T-cell (primary cell): ENCODE results near the gene HCAR1. TPM values are rescaled to one million over a fixed set of nuclear protein-coding genes. Genes with fewer than 3 reads are reported as not detected.
"Not testable (repeated sequence)": the region's sequence is repeated elsewhere in the genome, so short reads cannot be mapped to it uniquely, and the experiment has no call there.

ENCODE experiments used
- ATAC-seq, 4 experiments: fragments of 200-7000 bp in 3 of 4; fragments of 150-1000 bp in 1 of 4; cut with Tn5 transposase; replicated peaks in 1 of 4; 1 replicate in 3 of 4; 2 replicates in 1 of 4; pipeline ENCODE4 v1.10.0; 2021; ENCODE audit warnings: moderate library complexity in 3 of 4, mild to moderate bottlenecking in 2 of 4, moderate number of reproducible peaks in 1 of 4
- CTCF ChIA-PET, 2 donors: fragments of 300-600 bp; sonication (Branson Sonifier 250); formaldehyde crosslinking; loops; one replicate each; lab custom pipeline; 2022; ENCODE audit warnings: antibody characterized with exemption in 2 of 2; lab: Charles Lee
- POLR2A ChIA-PET, 2 donors: fragments of 300-600 bp; sonication (Branson Sonifier 250); formaldehyde crosslinking; loops; one replicate each; lab custom pipeline; 2022; ENCODE audit warnings: antibody characterized with exemption in 2 of 2; lab: Charles Lee
- DNase-seq, 35 experiments: peaks; one replicate each; pipeline versions ENCODE4 v3.0.0 to v3.0.0-alpha.2; 2013 to 2023
- H3K27ac ChIP-seq: one replicate; pipeline ENCODE4 v1.5.1; 2013; ENCODE audit warnings: low read length
- H3K27me3 ChIP-seq, 2 experiments: replicated peaks in 1 of 2; 1 replicate in 1 of 2; 2 replicates in 1 of 2; pipeline versions ENCODE4 v1.6.1 to v1.7.0; 2013; ENCODE audit warnings: low read length in 1 of 2, mixed read lengths in 1 of 2; ENCODE audit not compliant: control insufficient read depth in 2 of 2, insufficient read depth in 2 of 2; ENCODE audit errors: extremely low read depth in 1 of 2
- H3K36me3 ChIP-seq, 2 donors: 1 replicate in 1 of 2; 2 replicates in 1 of 2; pipeline versions ENCODE4 v1.6.1 to v1.7.0; 2013; ENCODE audit warnings: low read length in 1 of 2; ENCODE audit not compliant: control insufficient read depth in 2 of 2, insufficient read depth in 1 of 2; ENCODE audit errors: extremely low read depth in 1 of 2
- H3K4me1 ChIP-seq, 2 experiments: 1 replicate in 1 of 2; 2 replicates in 1 of 2; pipeline versions ENCODE4 v1.6.1 to v1.7.0; 2013; ENCODE audit warnings: low read length in 2 of 2, mixed read lengths in 1 of 2; ENCODE audit not compliant: insufficient read depth in 2 of 2, control insufficient read depth in 1 of 2; ENCODE audit errors: extremely low read depth in 1 of 2
- H3K4me3 ChIP-seq, 2 donors: 1 replicate in 1 of 2; 2 replicates in 1 of 2; pipeline versions ENCODE4 v1.5.1 to v1.7.0; 2013; ENCODE audit warnings: mild to moderate bottlenecking in 2 of 2, low read length in 1 of 2, moderate library complexity in 1 of 2; ENCODE audit not compliant: control insufficient read depth in 1 of 2; ENCODE audit errors: extremely low read depth in 1 of 2
- H3K9me3 ChIP-seq: 2 replicates; pipeline ENCODE4 v1.7.0; 2013
- H3K27ac Mint-ChIP-seq, 2 donors: one replicate each; pipeline ENCODE4 v1.8.0; 2020 to 2021; ENCODE audit warnings: mild to moderate bottlenecking in 2 of 2, mixed read lengths in 2 of 2
- H3K27me3 Mint-ChIP-seq, 2 donors: one replicate each; pipeline ENCODE4 v1.8.0; 2021 to 2022; ENCODE audit warnings: mixed read lengths in 2 of 2
- H3K36me3 Mint-ChIP-seq: one replicate; pipeline ENCODE4 v1.8.0; 2021; ENCODE audit warnings: mixed read lengths
- H3K4me1 Mint-ChIP-seq, 3 donors: one replicate each; pipeline ENCODE4 v1.8.0; 2020 to 2022; ENCODE audit warnings: mixed read lengths in 3 of 3, mild to moderate bottlenecking in 1 of 3
- H3K4me3 Mint-ChIP-seq, 3 donors: one replicate each; pipeline ENCODE4 v1.8.0; 2020 to 2022; ENCODE audit warnings: mild to moderate bottlenecking in 3 of 3, mixed read lengths in 3 of 3, moderate library complexity in 3 of 3
- H3K9me3 Mint-ChIP-seq, 3 donors: one replicate each; pipeline ENCODE4 v1.8.0; 2020 to 2022; ENCODE audit warnings: mixed read lengths in 3 of 3
- WGBS: methylation state at CpG from one replicate; pipeline ENCODE4 v1.1.5; 2013; ENCODE audit warnings: missing lambda C conversion rate; ENCODE audit not compliant: insufficient coverage; 5-methylcytosine and 5-hydroxymethylcytosine counted together
- total RNA-seq, 35 experiments: library from RNA in 6 of 35; stranded (reverse) in 6 of 35; fragments of 120-200 nt in 1 of 35; gene quantifications; one replicate each; pipeline versions ENCODE4 v1.2.1 to v1.2.4 and lab custom pipeline; 2013 to 2026

Gene HCAR1
- total RNA-seq, 5 donors from 2014 or later (not counting 1 experiment from before 2014, with no cell fraction given), result 0.06 to 0.19 TPM; not detected in 3

DNA sequence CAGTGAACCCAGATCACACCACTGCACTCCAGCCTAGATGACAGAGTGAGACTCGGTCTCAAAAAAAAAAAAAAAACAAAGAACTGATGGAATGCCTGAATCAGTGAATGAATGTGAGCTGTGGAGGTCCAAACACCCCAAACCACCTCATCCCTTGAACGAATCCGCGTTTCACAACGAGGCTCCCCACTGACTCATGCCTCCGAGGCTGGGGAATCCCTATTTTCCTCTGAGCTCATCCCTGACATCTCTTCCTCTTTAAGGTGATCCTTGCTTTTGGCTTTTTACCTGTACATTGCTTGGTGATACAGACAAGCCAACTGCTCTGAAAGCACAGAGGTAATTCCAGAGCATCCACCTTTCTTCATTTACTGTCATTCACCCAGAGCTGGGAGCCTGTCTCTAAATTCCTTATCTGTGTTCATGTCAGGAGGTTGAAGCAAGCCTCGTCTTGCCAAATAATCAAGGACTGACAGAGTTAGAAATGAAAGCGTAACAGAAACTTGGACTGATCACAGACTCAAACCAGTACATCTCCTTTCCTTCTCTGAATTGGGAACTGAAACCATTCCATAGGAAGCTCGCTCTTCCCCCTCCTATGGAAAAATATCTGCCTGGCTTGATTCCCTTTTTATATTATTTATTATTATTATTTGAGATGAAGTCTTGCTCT, 30.5 kb downstream of the HCAR1 start:
- POLR2A ChIA-PET, ATAC-seq, H3K4me1 ChIP-seq, H3K36me3 Mint-ChIP-seq, H3K4me3 ChIP-seq, H3K27ac Mint-ChIP-seq, H3K27me3 ChIP-seq, H3K9me3 Mint-ChIP-seq, DNase-seq, H3K36me3 ChIP-seq, H3K27me3 Mint-ChIP-seq, CTCF ChIA-PET, H3K4me1 Mint-ChIP-seq, H3K27ac ChIP-seq, H3K4me3 Mint-ChIP-seq, H3K9me3 ChIP-seq: not testable (repeated sequence)
- WGBS, result no CpG with 5 or more reads among the region's 9 CpGs

DNA sequence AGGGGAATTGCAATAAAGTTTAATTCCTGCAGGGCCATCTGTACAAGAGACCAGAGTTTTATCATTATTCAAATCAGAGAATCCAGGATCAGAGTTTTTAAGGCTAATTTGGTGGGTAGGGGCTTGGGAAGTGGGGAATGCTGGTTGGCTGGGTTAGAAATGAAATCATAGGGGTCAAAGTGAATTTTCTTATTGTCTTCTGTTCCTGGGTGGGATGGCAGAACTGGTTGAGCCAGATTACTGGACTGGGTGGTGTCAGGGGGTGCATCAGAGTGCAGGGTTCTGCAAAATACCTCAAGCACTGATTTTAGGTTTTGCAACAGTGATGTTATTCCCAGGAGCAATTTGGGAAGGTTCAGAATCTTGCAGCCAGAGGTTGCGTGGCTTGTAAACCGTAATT, 33.7 kb downstream of the HCAR1 start:
- not testable (repeated sequence) for H3K27me3 ChIP-seq

DNA sequence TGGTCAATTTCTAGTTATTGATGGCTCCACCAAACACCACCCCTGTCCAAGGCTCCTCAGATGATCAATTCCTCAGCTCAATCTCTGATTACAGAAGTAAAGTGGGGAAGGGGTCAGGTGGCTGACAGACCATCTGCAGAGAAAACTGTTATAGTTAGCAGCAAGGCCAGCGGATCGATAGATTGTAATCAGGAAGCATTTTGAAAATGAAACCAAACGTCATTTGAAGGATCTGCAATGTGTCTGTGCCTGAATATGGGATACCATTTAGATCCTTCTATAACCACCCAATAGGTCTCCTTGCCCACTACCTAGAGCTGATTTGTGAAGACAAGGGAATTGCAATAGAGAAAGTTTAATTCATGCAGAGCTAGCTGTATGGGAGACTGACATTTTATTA, 39.1 kb downstream of the HCAR1 start:
- H3K36me3 Mint-ChIP-seq, result no peaks in the 10 kb centered on the region
- Histone ChIP-seq H3K4me3 (no peak overlapping the region), H3K9me3 (no peaks in the 10 kb centered on the region), H3K27ac (no peak overlapping the region), H3K36me3 (no peaks in the 10 kb centered on the region), H3K4me1 (no peaks in the 10 kb centered on the region), H3K27me3 (no peaks in the 10 kb centered on the region)
- ATAC-seq, result no peak
- no peak for DNase-seq
- POLR2A ChIA-PET, result no interaction called here
- H3K9me3 Mint-ChIP-seq, result no peaks in the 10 kb centered on the region
- no peak overlapping the region for H3K4me3 Mint-ChIP-seq
- H3K27ac Mint-ChIP-seq, result no peak overlapping the region
- WGBS, result no CpG with 5 or more reads among the region's 3 CpGs
- CTCF ChIA-PET, result no interaction called here
- peaks cover 0 to 3% (median 3%) of the 10 kb centered on the region in 3 donors for H3K4me1 Mint-ChIP-seq
- H3K27me3 Mint-ChIP-seq, result no peaks in the 10 kb centered on the region

More for the DNA sequence above, 33.7 kb downstream of the HCAR1 start:
- H3K9me3 ChIP-seq, H3K4me1 Mint-ChIP-seq, H3K27ac Mint-ChIP-seq, H3K9me3 Mint-ChIP-seq, ATAC-seq, CTCF ChIA-PET, H3K4me3 ChIP-seq, DNase-seq, POLR2A ChIA-PET, H3K36me3 ChIP-seq, H3K27ac ChIP-seq, H3K27me3 Mint-ChIP-seq, H3K4me3 Mint-ChIP-seq, H3K4me1 ChIP-seq, H3K36me3 Mint-ChIP-seq: not testable (repeated sequence)
- no CpG with 5 or more reads among the region's 2 CpGs for WGBS

DNA sequence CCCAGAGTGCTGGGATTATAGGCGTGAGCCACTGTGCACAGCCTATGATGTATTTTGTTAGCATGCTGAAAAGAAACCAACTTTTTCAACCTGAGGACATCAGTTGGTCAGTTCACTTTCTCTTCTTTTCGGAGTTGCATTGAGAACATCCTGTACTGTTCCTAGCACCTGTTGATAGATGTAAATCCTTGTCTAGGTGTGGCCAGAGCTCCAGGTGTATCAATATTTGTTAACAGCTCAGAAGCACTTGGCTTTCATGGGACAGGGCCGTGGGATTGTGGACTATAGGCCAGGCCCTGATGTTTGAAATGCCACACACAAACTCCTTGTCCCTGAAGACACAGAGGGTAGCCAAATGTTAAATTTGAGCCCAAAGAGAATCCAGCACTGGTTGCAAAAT, 42.4 kb downstream of the HCAR1 start:
- no peak overlapping the region for H3K4me3 Mint-ChIP-seq
- CTCF ChIA-PET, result no interaction called here
- 90% methylated on average over 3 of the region's 3 CpGs for WGBS

DNA sequence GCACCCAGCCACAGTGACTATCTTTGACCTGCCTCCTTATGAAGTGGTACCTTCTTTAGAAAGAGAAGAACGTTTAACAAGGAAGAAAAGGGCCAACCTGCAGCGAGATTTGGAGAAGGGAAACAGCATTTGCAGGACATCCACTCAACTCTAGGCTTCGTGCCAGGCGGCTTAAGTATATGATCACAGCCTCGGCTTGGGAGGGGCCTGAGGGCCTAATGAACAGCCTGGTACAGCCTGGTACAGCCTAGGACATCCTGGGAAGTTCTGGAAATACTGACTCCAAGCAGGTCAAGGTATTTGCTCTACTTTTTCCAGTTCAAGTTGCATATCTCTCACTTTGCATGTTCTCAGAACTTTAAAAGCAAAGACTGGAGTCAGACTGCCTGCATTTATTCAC, 43.6 kb downstream of the HCAR1 start:
- no peaks in the 10 kb centered on the region for H3K27me3 ChIP-seq
- H3K27me3 Mint-ChIP-seq, result no peaks in the 10 kb centered on the region
- no peak overlapping the region for H3K4me3 ChIP-seq
- peaks cover 0 to 3% (median 3%) of the 10 kb centered on the region in 3 donors for H3K4me1 Mint-ChIP-seq
- CTCF ChIA-PET, result no interaction called here
- H3K36me3 Mint-ChIP-seq, result no peaks in the 10 kb centered on the region
- no peaks in the 10 kb centered on the region for H3K36me3 ChIP-seq
- 78% methylated on average over 5 of the region's 5 CpGs for WGBS
- no peak for DNase-seq
- POLR2A ChIA-PET, result no interaction called here
- no peak overlapping the region for H3K27ac ChIP-seq
- H3K27ac Mint-ChIP-seq, result no peak overlapping the region
- no peaks in the 10 kb centered on the region for H3K9me3 Mint-ChIP-seq
- H3K4me1 ChIP-seq, result no peaks in the 10 kb centered on the region
- no peak for ATAC-seq
- H3K9me3 ChIP-seq, result no peaks in the 10 kb centered on the region
- no peak overlapping the region for H3K4me3 Mint-ChIP-seq

More for the DNA sequence above, 42.4 kb downstream of the HCAR1 start:
- Mint-ChIP-seq H3K27me3 (no peaks in the 10 kb centered on the region), H3K27ac (no peak overlapping the region), H3K36me3 (no peaks in the 10 kb centered on the region), H3K9me3 (no peaks in the 10 kb centered on the region), H3K4me1 (peaks cover 0 to 3% (median 3%) of the 10 kb centered on the region in 3 donors)
- H3K4me3 ChIP-seq, result no peak overlapping the region
- DNase-seq (no peak), ATAC-seq (no peak)
- H3K4me1 ChIP-seq, result no peaks in the 10 kb centered on the region
- H3K36me3 ChIP-seq, result no peaks in the 10 kb centered on the region
- no peaks in the 10 kb centered on the region for H3K9me3 ChIP-seq
- POLR2A ChIA-PET, result no interaction called here
- H3K27me3 ChIP-seq, result no peaks in the 10 kb centered on the region
- H3K27ac ChIP-seq, result no peak overlapping the region

DNA sequence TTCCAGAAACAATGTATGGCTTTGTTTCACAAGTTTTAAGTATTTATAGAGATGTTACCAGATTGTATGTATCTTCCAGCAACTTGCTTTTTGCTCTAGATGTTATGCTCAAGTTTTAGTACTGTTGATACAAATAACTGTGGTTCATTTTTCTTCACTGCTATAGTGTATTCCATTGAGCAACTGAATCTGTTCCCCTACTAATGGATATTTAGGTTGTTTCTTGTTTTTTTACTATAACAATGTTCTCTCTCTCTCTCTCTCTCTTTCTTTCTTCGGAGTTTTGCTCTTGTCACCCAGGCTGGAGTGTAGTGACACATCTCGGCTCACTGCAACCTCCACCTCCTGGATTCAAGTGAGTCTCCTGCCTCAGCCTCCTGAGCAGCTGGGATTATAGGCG, 44.1 kb downstream of the HCAR1 start:
- H3K9me3 ChIP-seq, result no peaks in the 10 kb centered on the region
- no peak overlapping the region for H3K27ac ChIP-seq
- 90% methylated on average over 2 of the region's 3 CpGs for WGBS
- H3K4me1 ChIP-seq, result no peaks in the 10 kb centered on the region
- no peaks in the 10 kb centered on the region for H3K27me3 ChIP-seq
- DNase-seq (no peak), ATAC-seq (no peak)
- Mint-ChIP-seq H3K27me3 (no peaks in the 10 kb centered on the region), H3K27ac (no peak overlapping the region), H3K9me3 (no peaks in the 10 kb centered on the region), H3K4me1 (peaks cover 0 to 2% (median 2%) of the 10 kb centered on the region in 3 donors), H3K4me3 (no peak overlapping the region), H3K36me3 (no peaks in the 10 kb centered on the region)
- H3K4me3 ChIP-seq, result no peak overlapping the region
- H3K36me3 ChIP-seq, result no peaks in the 10 kb centered on the region
- POLR2A ChIA-PET, result no interaction called here
- CTCF ChIA-PET, result no interaction called here
